K562 (cell line): Measurements from ENCODE around the gene ELP5. TPM values are rescaled to one million over a fixed set of nuclear protein-coding genes. Genes with fewer than 3 reads are reported as not detected.
A peak's percentile ranks its signal among the peaks of the same experiment; 100 is the strongest.

Source experiments
- BHLHE40 ChIP-seq: IDR thresholded peaks from 2 replicates; pipeline ENCODE4 v1.6.1; 2011; ENCODE audit warnings: low read length, improper control_type of control experiment
- CBFA2T2 ChIP-seq: fragments of 450-650 bp; conservative IDR thresholded peaks from 2 replicates; pipeline ENCODE4 v1.6.1; 2017; ENCODE audit warnings: mild to moderate bottlenecking
- CBX3 ChIP-seq, 2 experiments: IDR thresholded peaks; 1 replicate in 1 of 2; 2 replicates in 1 of 2; pipeline ENCODE4 v1.6.1; 2012; ENCODE audit warnings: inconsistent platforms in 2 of 2, low read length in 2 of 2, borderline replicate concordance in 1 of 2, control low read depth in 1 of 2
- CXXC5 ChIP-seq: fragments of 250-450 bp; sonication (Bioruptor Pico); IDR thresholded peaks from 2 replicates; pipeline ENCODE4 v1.8.0; 2022; ENCODE audit warnings: inconsistent platforms, mild to moderate bottlenecking, moderate library complexity
- EP400 ChIP-seq: fragments of 450-650 bp; IDR thresholded peaks from 2 replicates; pipeline ENCODE4 v1.6.1; 2017; ENCODE audit warnings: antibody characterized with exemption, mild to moderate bottlenecking, moderate library complexity
- KAT2B ChIP-seq: IDR thresholded peaks from one replicate; pipeline ENCODE4 v1.6.1; 2012; ENCODE audit warnings: low read depth, mild to moderate bottlenecking, control low read depth, inconsistent platforms, low read length, moderate library complexity
- NEUROD1 ChIP-seq: fragments of 150-350 bp; IDR thresholded peaks from 2 replicates; pipeline ENCODE4 v1.6.1; 2014; ENCODE audit warnings: borderline replicate concordance, low read length, low read depth; ENCODE audit not compliant: partially characterized antibody
- SMAD4 ChIP-seq: fragments of 250-450 bp; sonication (Bioruptor Pico); conservative IDR thresholded peaks from 2 replicates; pipeline ENCODE4 v1.8.0; 2021; ENCODE audit warnings: inconsistent platforms, mild to moderate bottlenecking, moderate library complexity
- ZNF740 ChIP-seq, 3 experiments: fragments of 200-800 bp in 1 of 3; sonication (Bioruptor generic) in 1 of 3; sonication (generic) in 1 of 3; formaldehyde crosslinking in 1 of 3; IDR thresholded peaks; 2 replicates each; pipeline versions ENCODE4 v1.6.1 to v1.8.0; 2016 to 2022; ENCODE audit warnings: mild to moderate bottlenecking in 2 of 3, missing compliant biosample characterization in 2 of 3, missing genetic modification characterization in 2 of 3, missing genetic modification reagents in 1 of 3
- polyA plus RNA-seq, 8 experiments: library from polyadenylated mRNA; depleted of rRNA in 4 of 8; stranded (reverse) in 5 of 8; unstranded in 3 of 8; fragments of >200 nt; fragmentation: Nextera tagmentation in 2 of 8; fragmentation: Illumina TruSeq in 1 of 8; extraction: Ambion mirVana in 2 of 8; extraction: Trizol in 1 of 8; gene quantifications; 2 replicates each; pipeline versions ENCODE4 v1.2.1 to v1.2.3, GENCODE V29; 2011 to 2014; ENCODE audit warnings: inconsistent platforms in 1 of 8, missing spikeins in 1 of 8
- total RNA-seq, 7 experiments: library from RNA; depleted of rRNA in 6 of 7; stranded (reverse); fragments of >200 nt in 6 of 7; fragmentation: Illumina TruSeq in 2 of 7; extraction: Trizol in 2 of 7; gene quantifications; 2 replicates each; pipeline versions ENCODE4 v1.2.1 to v1.2.3, GENCODE V29; 2011 to 2021; ENCODE audit warnings: low replicate concordance in 1 of 7
- TF ChIP-seq, protein P1 (sequence below): fragments of 450-650 bp; formaldehyde crosslinking; IDR thresholded peaks from 2 replicates; pipeline ENCODE4 v1.4.0; 2022; ENCODE audit warnings: missing genetic modification characterization
- TF ChIP-seq, protein P2 (sequence below): fragments of 450-650 bp; IDR thresholded peaks from 2 replicates; pipeline ENCODE4 v1.6.1; 2018; ENCODE audit not compliant: partially characterized antibody
- TF ChIP-seq, protein P3 (sequence below), 2 experiments: fragments of 450-650 bp; IDR thresholded peaks; 2 replicates each; pipeline ENCODE4 v1.6.1; 2016; ENCODE audit warnings: mild to moderate bottlenecking in 2 of 2, borderline replicate concordance in 1 of 2, low read depth in 1 of 2, moderate library complexity in 1 of 2

Gene ELP5
- total and polyA plus RNA-seq, 9 of the 15 experiments (the other 6 are each of a cell fraction or from before 2014, with no cell fraction given), result 25.7 to 77.9 (median 52.9) TPM

GRCh38 chr17:7293159-7293558 is 41.1 kb downstream of the ELP5 start (continued):
- TF ChIP-seq, protein P1, sequence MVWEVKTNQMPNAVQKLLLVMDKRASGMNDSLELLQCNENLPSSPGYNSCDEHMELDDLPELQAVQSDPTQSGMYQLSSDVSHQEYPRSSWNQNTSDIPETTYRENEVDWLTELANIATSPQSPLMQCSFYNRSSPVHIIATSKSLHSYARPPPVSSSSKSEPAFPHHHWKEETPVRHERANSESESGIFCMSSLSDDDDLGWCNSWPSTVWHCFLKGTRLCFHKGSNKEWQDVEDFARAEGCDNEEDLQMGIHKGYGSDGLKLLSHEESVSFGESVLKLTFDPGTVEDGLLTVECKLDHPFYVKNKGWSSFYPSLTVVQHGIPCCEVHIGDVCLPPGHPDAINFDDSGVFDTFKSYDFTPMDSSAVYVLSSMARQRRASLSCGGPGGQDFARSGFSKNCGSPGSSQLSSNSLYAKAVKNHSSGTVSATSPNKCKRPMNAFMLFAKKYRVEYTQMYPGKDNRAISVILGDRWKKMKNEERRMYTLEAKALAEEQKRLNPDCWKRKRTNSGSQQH, result no peak
- TF ChIP-seq KAT2B (no peak), ZNF740 (CRISPR knock-in tag; IDR thresholded peaks at IDR 0.05) (no peak), ZNF740 (tag; IDR thresholded peaks at IDR 0.05) (no peak), CBFA2T2 (peak; percentile 47), EP400 (no peak), NEUROD1 (no peak), CBX3 (IDR thresholded peaks at IDR 0.05; ENCODE audit: borderline replicate concordance in 1 of 2, low read length in 2 of 2) (no peak), SMAD4 (CRISPR knock-in tag) (no peak), BHLHE40 (peak; percentile 51), CXXC5 (CRISPR knock-in tag) (no peak)
- TF ChIP-seq, protein P2, sequence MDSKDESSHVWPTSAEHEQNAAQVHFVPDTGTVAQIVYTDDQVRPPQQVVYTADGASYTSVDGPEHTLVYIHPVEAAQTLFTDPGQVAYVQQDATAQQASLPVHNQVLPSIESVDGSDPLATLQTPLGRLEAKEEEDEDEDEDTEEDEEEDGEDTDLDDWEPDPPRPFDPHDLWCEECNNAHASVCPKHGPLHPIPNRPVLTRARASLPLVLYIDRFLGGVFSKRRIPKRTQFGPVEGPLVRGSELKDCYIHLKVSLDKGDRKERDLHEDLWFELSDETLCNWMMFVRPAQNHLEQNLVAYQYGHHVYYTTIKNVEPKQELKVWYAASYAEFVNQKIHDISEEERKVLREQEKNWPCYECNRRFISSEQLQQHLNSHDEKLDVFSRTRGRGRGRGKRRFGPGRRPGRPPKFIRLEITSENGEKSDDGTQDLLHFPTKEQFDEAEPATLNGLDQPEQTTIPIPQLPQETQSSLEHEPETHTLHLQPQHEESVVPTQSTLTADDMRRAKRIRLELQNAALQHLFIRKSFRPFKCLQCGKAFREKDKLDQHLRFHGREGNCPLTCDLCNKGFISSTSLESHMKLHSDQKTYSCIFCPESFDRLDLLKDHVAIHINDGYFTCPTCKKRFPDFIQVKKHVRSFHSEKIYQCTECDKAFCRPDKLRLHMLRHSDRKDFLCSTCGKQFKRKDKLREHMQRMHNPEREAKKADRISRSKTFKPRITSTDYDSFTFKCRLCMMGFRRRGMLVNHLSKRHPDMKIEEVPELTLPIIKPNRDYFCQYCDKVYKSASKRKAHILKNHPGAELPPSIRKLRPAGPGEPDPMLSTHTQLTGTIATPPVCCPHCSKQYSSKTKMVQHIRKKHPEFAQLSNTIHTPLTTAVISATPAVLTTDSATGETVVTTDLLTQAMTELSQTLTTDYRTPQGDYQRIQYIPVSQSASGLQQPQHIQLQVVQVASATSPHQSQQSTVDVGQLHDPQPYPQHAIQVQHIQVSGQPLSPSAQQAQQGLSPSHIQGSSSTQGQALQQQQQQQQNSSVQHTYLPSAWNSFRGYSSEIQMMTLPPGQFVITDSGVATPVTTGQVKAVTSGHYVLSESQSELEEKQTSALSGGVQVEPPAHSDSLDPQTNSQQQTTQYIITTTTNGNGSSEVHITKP, result no peak
- TF ChIP-seq, protein P3, sequence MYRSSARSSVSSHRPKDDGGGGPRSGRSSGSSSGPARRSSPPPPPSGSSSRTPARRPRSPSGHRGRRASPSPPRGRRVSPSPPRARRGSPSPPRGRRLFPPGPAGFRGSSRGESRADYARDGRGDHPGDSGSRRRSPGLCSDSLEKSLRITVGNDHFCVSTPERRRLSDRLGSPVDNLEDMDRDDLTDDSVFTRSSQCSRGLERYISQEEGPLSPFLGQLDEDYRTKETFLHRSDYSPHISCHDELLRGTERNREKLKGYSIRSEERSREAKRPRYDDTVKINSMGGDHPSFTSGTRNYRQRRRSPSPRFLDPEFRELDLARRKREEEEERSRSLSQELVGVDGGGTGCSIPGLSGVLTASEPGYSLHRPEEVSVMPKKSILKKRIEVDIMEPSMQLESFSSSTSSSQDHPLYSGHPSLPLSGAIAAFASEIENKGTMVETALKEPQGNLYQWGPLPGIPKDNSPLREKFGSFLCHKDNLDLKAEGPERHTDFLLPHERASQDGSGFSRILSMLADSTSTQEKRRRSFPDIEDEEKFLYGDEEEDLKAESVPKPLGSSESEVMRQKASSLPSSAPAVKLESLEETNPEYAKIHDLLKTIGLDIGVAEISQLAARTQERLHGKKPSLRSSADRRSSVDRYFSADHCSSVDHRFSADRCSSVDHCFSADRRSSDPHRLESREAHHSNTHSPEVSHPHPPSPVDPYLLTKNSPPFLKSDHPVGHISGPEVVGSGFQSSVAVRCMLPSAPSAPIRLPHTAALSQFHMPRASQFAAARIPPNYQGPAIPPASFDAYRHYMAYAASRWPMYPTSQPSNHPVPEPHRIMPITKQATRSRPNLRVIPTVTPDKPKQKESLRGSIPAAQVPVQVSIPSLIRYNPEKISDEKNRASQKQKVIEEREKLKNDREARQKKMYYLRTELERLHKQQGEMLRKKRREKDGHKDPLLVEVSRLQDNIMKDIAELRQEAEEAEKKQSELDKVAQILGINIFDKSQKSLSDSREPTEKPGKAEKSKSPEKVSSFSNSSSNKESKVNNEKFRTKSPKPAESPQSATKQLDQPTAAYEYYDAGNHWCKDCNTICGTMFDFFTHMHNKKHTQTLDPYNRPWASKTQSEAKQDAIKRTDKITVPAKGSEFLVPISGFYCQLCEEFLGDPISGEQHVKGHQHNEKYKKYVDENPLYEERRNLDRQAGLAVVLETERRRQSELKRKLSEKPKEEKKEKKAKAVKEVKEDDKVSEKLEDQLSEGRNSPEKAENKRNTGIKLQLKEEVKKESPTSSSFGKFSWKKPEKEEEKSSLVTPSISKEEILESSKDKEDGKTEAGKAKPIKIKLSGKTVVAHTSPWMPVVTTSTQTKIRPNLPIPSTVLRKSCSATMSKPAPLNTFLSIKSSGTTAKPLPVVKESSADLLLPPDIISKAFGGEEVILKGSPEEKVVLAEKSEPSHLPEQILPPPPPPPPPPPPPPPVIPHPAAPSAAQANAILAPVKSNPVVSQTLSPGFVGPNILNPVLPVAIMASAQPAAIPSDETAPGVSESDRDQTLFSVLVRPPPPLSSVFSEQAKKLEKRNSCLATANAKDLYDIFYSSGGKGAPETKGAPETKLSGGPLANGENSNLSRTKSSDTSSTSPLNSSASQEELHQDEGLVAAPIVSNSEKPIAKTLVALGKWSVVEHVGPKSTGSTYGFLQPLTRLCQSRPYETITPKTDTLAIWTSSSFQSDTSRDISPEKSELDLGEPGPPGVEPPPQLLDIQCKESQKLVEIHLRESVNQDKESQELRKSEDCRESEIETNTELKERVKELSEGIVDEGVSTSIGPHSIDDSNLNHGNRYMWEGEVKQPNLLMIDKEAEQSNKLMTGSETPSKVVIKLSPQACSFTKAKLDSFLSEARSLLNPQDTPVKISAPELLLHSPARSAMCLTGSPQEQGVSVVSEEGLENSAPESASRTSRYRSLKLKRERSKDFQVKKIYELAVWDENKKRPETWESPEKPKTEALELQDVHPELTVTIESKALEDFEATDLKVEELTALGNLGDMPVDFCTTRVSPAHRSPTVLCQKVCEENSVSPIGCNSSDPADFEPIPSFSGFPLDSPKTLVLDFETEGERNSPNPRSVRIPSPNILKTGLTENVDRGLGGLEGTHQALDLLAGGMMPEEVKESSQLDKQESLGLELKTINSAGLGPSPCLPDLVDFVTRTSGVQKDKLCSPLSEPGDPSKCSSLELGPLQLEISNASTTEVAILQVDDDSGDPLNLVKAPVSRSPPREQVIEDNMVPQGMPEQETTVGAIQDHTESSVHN (IDR thresholded peaks at IDR 0.05; ENCODE audit: borderline replicate concordance in 1 of 2, low read depth in 1 of 2), result peak in 1 of 2 experiments; percentile 34; a peak in 1 of 4 replicates
